ENCODE measurements around the gene INTS15. TPM values are rescaled to one million over a fixed set of nuclear protein-coding genes. Genes with fewer than 3 reads are reported as not detected.

Gene INTS15
- total RNA-seq, 3 donors from 2014 or later = 24.5 to 38.5 (median 26.2) TPM

DNA sequence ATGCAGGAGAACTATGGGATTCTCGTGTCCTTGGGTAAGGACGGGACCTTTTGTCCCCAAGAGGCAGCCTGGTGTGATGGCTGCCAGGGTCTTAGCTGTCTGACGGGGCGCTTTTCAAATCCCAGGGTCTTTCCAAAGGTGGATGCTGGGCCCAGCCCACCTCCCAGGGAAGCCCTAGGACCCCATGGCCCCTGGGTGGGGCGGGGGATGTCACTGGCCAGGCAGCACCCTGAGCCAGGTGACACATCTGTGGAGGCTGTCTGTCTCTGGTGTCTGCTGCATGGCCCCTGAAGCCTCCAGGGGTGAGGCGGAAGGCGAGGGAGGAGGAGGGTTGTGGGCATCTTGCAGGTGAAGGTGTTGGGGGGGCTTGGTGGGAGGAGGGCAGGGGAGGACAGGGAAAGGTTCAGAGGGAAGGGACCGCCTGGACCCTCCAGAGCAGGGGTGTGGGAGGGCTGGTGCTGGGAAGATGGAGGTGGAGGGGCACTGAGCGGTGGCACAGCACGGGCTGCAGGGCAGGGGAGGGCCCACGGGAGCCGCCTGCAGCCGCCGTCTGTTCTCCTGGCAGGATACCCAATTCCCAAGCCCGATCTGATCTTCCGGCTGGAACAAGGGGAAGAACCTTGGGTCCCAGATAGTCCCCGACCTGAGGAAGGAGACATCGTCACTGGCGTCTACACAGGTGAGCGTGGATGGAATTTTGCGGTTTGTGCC is 54.2 kb downstream of the INTS15 start:
- no peaks in the 10 kb centered on the region for H3K9me3 ChIP-seq
- DNase-seq = no peak
- no peak overlapping the region for H3K4me3 ChIP-seq
- H3K4me1 ChIP-seq (ENCODE audit: low read depth) = no peaks in the 10 kb centered on the region
- no peaks in the 10 kb centered on the region for H3K36me3 ChIP-seq (ENCODE audit: low read depth)
- TF ChIP-seq, protein P1, sequence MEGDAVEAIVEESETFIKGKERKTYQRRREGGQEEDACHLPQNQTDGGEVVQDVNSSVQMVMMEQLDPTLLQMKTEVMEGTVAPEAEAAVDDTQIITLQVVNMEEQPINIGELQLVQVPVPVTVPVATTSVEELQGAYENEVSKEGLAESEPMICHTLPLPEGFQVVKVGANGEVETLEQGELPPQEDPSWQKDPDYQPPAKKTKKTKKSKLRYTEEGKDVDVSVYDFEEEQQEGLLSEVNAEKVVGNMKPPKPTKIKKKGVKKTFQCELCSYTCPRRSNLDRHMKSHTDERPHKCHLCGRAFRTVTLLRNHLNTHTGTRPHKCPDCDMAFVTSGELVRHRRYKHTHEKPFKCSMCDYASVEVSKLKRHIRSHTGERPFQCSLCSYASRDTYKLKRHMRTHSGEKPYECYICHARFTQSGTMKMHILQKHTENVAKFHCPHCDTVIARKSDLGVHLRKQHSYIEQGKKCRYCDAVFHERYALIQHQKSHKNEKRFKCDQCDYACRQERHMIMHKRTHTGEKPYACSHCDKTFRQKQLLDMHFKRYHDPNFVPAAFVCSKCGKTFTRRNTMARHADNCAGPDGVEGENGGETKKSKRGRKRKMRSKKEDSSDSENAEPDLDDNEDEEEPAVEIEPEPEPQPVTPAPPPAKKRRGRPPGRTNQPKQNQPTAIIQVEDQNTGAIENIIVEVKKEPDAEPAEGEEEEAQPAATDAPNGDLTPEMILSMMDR (IDR thresholded peaks at IDR 0.05) = no peak
- intact Hi-C loops (cut with DNase I, micrococcal nuclease) = no loop called here
- ATAC-seq = no peak

DNA sequence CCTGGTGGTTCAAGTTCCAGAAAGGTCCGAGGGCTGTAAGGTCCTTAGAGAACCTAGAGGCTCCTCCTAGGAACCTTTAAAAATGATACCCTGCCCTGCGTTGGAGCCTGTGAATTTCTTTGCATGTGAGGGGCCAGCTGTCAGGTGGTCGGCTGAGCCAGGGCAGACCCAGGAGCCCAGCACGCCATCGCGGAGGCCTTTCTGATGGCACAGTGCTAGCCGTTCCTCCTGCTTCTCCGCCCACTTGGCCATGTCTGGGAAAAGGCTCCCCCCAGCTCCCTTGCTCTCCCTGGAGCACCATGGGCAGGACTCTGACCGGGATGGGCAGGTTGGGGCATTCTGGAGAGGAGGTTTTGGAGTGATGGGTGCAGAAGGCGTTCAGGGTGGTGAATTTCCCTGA is 54.9 kb downstream of the INTS15 start:
- TF ChIP-seq, protein P1 (IDR thresholded peaks at IDR 0.05) = no peak
- ATAC-seq (no peak), DNase-seq (no peak)
- H3K36me3 ChIP-seq (ENCODE audit: low read depth) = no peaks in the 10 kb centered on the region
- no peak overlapping the region for H3K4me3 ChIP-seq
- no peaks in the 10 kb centered on the region for H3K9me3 ChIP-seq
- intact Hi-C loops (cut with DNase I, micrococcal nuclease) = no loop called here
- H3K4me1 ChIP-seq (ENCODE audit: low read depth) = no peaks in the 10 kb centered on the region

DNA sequence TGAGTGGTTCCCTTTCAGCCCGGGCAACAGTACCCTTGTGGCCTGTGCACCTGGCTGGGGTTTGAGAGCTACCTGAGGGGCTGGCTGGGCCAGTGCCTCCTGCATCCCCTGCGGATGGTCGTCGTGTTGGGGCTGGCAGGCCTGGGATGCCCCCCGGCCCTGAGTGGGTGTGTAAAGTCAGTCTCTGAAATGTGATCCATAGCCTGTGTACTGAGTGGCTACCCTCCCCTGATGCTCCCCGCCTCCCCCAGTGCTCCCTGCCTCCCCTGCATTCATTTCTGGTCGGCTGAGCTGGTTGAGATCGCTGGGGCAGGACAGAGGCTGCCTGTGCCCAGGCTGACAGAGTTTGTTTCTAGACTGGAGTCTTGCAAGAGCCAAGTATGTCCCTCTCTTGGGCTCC is 56.6 kb downstream of the INTS15 start:
- DNase-seq (peak in 2 of 3 donors; percentile 6 to 33), ATAC-seq (no peak)
- Histone ChIP-seq H3K4me1 (ENCODE audit: low read depth) (no peaks in the 10 kb centered on the region), H3K9me3 (no peaks in the 10 kb centered on the region), H3K4me3 (no peak overlapping the region), H3K36me3 (ENCODE audit: low read depth) (no peaks in the 10 kb centered on the region)
- intact Hi-C loops (cut with DNase I, micrococcal nuclease) = no loop called here
- TF ChIP-seq, protein P1 (IDR thresholded peaks at IDR 0.05) = no peak

DNA sequence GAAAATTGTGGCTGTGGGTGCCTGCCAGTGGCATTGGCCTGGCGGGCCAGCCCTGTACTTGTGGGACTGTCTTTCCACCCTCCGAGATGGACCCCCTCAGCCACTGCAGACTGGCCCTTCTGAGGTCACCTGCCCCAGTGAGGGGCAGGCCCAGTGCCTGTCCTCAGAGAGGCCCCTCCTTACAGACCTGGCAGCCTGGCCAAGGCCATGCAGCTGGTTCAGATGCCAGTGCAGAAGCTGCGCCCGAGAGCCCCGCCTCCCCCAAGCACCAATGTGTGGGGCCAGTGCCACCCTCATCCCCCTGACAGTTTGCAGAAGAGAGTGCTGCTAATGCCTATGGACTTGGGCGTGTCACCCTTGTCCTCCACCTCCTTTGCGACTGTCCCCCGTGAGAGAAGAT is 57.3 kb downstream of the INTS15 start:
- Histone ChIP-seq H3K4me1 (ENCODE audit: low read depth) (no peaks in the 10 kb centered on the region), H3K36me3 (ENCODE audit: low read depth) (no peaks in the 10 kb centered on the region), H3K9me3 (no peaks in the 10 kb centered on the region), H3K4me3 (no peak overlapping the region)
- TF ChIP-seq, protein P1 (IDR thresholded peaks at IDR 0.05) = no peak
- intact Hi-C loops (cut with DNase I, micrococcal nuclease) = no loop called here
- DNase-seq (peak in 2 of 3 donors; percentile 13 to 45), ATAC-seq (no peak)

DNA sequence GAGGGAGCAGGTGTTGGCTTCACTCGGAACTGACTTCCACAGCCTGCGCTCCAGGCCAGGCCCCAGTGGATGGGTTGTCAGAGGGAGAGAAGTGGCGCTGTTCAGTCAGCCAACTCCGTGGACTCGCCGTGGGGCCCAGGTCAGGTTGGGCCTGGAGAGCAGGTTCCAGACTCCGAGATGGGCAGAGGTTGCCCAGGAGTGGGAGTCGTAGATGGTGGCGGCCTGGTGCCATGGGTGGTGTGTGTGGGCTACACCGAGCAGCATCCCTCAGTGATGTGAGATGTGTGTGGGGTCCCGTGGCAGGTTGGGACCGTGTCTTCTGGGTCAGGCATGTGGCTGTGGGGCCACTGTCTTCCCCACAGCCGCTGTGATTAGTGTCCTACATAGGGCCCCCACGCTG is 57.7 kb downstream of the INTS15 start:
- ATAC-seq (no peak), DNase-seq (peak in 1 of 3 donors; percentile 40)
- H3K4me1 ChIP-seq (ENCODE audit: low read depth) = no peaks in the 10 kb centered on the region
- intact Hi-C loops (cut with DNase I, micrococcal nuclease) = no loop called here
- peaks cover 2% of the 10 kb centered on the region for H3K36me3 ChIP-seq (ENCODE audit: low read depth)
- TF ChIP-seq, protein P1 (IDR thresholded peaks at IDR 0.05) = no peak
- H3K4me3 ChIP-seq = no peak overlapping the region
- peaks cover 2% of the 10 kb centered on the region for H3K9me3 ChIP-seq

Measured in mucosa of descending colon (tissue), 3 donors.